CD4-positive, alpha-beta T cell treated with Interferon gamma for 1 hour (primary cell): ENCODE data around the gene CDK5R2.
A peak's percentile ranks its signal among the peaks of the same experiment; 100 is the strongest.

Source experiments
- DNase-seq: peaks from one replicate; pipeline ENCODE4 v3.0.0-alpha.2; 2020

CDK5R2 gene

GRCh38 chr2:218990612-218991011, 31.1 kb downstream of the CDK5R2 start:
- DNase-seq = no peak

GRCh38 chr2:218991674-218992168, 32.3 kb downstream of the CDK5R2 start:
- no peak for DNase-seq

- no peak for DNase-seq
Observed at GRCh38 chr2:218992196-218992595, 32.7 kb downstream of the CDK5R2 start.

GRCh38 chr2:218992703-218993344, 33.4 kb downstream of the CDK5R2 start:
- no peak for DNase-seq

- no peak for DNase-seq
Observed at GRCh38 chr2:218993345-218994315, 34.2 kb downstream of the CDK5R2 start, which contains the start of gene CRYBA2. TSS of gene CRYBA2 (minus strand) at chr2:218993422. CDS start at chr2:218993176, 246 bp downstream.

- no peak for DNase-seq
Observed at GRCh38 chr2:218995561-218995960, 36.1 kb downstream of the CDK5R2 start.

GRCh38 chr2:218995972-218996711, 36.7 kb downstream of the CDK5R2 start:
- DNase-seq = peak; percentile 69

- no peak for DNase-seq
Observed at GRCh38 chr2:218996937-218997336, 37.5 kb downstream of the CDK5R2 start.

GRCh38 chr2:218997731-218998130, 38.3 kb downstream of the CDK5R2 start:
- DNase-seq = no peak

- no peak for DNase-seq
Observed at GRCh38 chr2:218998414-218999002, 39.0 kb downstream of the CDK5R2 start.

GRCh38 chr2:218999021-218999880, 39.8 kb downstream of the CDK5R2 start:
- DNase-seq = no peak

GRCh38 chr2:218999881-219000568, 40.6 kb downstream of the CDK5R2 start:
- no peak for DNase-seq

GRCh38 chr2:219000569-219000960, 41.1 kb downstream of the CDK5R2 start:
- no peak for DNase-seq

- no peak for DNase-seq
Observed at GRCh38 chr2:219001100-219001576, 41.7 kb downstream of the CDK5R2 start.

GRCh38 chr2:219001577-219002394, 42.3 kb downstream of the CDK5R2 start:
- no peak for DNase-seq

GRCh38 chr2:219002395-219003266, 43.2 kb downstream of the CDK5R2 start:
- DNase-seq = no peak

- DNase-seq = no peak
Observed at GRCh38 chr2:219003267-219003634, 43.8 kb downstream of the CDK5R2 start.

GRCh38 chr2:219003979-219004378, 44.5 kb downstream of the CDK5R2 start:
- no peak for DNase-seq

GRCh38 chr2:219009294-219009693, 49.8 kb downstream of the CDK5R2 start:
- DNase-seq = no peak
